Progenitor cell of endocrine pancreas (in vitro differentiated cells): ENCODE measurements around the gene NT5C3B. TPM values are rescaled to one million over a fixed set of nuclear protein-coding genes. Genes with fewer than 3 reads are reported as not detected.

Experiments used
- DNase-seq: peaks from one replicate; pipeline ENCODE4 v3.0.0; 2021; ENCODE audit warnings: low spot score; ENCODE audit not compliant: unreplicated experiment
- H3K27ac Mint-ChIP-seq: 2 replicates; pipeline ENCODE4 v1.8.0; 2021; ENCODE audit warnings: mild to moderate bottlenecking, moderate library complexity, mixed read lengths
- H3K27me3 Mint-ChIP-seq: 2 replicates; pipeline ENCODE4 v1.8.0; 2021; ENCODE audit warnings: mixed read lengths
- H3K36me3 Mint-ChIP-seq: 2 replicates; pipeline ENCODE4 v1.8.0; 2022; ENCODE audit warnings: mixed read lengths; ENCODE audit not compliant: insufficient read depth
- H3K4me1 Mint-ChIP-seq: 2 replicates; pipeline ENCODE4 v1.8.0; 2021; ENCODE audit warnings: low read depth, mixed read lengths
- H3K4me3 Mint-ChIP-seq: 2 replicates; pipeline ENCODE4 v1.8.0; 2021; ENCODE audit warnings: low read depth, mild to moderate bottlenecking, moderate library complexity, mixed read lengths
- H3K9me3 Mint-ChIP-seq: 2 replicates; pipeline ENCODE4 v1.8.0; 2021; ENCODE audit warnings: low read depth, mixed read lengths
- total RNA-seq: library from RNA; stranded (reverse); gene quantifications from 2 replicates; pipeline ENCODE4 v1.2.1, GENCODE V29; 2021
- TF ChIP-seq, protein P1 (sequence below): fragments of 200-600 bp; sonication (generic); IDR thresholded peaks from one replicate; pipeline ENCODE4 v1.5.0; 2021; ENCODE audit warnings: antibody characterized with exemption, mild to moderate bottlenecking; ENCODE audit not compliant: unreplicated experiment

Gene NT5C3B
- total RNA-seq, 1 donor from 2014 or later, result 115 TPM

DNA sequence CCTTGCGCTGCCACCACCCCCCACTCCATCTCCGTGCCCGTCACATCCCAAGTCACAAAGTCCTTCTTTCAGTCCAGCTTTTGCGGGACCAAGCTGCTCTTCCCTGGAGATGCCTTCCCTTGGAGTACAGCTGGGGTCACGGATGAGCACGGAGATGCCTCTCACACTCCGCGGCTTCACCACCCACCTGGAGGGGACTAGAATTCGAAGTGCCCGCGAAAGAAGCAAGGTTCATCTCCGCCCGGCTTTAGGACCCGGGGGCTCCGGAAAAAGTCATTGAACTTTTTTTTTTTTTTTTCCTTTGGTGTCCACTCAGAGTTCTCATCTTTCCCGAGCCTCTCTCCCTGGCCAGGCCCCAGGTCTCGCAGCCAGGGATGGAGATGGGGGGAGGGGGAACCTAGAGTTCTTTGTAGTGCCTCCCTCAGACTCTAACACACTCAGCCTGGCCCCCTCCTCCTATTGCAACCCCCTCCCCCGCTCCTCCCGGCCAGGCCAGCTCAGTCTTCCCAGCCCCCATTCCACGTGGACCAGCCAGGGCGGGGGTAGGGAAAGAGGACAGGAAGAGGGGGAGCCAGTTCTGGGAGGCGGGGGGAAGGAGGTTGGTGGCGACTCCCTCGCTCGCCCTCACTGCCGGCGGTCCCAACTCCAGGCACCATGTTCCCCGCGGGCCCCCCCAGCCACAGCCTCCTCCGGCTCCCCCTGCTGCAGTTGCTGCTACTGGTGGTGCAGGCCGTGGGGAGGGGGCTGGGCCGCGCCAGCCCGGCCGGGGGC lies 23.5 kb downstream of the NT5C3B start, which contains the start of gene FKBP10:
TSS of gene FKBP10 (plus strand) at position 624 of the 771 bp plus-strand sequence. CDS start at position 655, 31 bp downstream.
- Mint-ChIP-seq H3K27ac (peak within 1 kb of the TSS; percentile 95), H3K36me3 (peaks cover 3% of the 10 kb centered on the region), H3K4me3 (peak within 1 kb of the TSS; percentile 91), H3K27me3 (no peaks in the 10 kb centered on the region), H3K9me3 (no peaks in the 10 kb centered on the region), H3K4me1 (peaks cover 19% of the 10 kb centered on the region)
- peak; percentile 67 for DNase-seq
- TF ChIP-seq, protein P1, sequence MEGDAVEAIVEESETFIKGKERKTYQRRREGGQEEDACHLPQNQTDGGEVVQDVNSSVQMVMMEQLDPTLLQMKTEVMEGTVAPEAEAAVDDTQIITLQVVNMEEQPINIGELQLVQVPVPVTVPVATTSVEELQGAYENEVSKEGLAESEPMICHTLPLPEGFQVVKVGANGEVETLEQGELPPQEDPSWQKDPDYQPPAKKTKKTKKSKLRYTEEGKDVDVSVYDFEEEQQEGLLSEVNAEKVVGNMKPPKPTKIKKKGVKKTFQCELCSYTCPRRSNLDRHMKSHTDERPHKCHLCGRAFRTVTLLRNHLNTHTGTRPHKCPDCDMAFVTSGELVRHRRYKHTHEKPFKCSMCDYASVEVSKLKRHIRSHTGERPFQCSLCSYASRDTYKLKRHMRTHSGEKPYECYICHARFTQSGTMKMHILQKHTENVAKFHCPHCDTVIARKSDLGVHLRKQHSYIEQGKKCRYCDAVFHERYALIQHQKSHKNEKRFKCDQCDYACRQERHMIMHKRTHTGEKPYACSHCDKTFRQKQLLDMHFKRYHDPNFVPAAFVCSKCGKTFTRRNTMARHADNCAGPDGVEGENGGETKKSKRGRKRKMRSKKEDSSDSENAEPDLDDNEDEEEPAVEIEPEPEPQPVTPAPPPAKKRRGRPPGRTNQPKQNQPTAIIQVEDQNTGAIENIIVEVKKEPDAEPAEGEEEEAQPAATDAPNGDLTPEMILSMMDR, result peak; percentile 10

DNA sequence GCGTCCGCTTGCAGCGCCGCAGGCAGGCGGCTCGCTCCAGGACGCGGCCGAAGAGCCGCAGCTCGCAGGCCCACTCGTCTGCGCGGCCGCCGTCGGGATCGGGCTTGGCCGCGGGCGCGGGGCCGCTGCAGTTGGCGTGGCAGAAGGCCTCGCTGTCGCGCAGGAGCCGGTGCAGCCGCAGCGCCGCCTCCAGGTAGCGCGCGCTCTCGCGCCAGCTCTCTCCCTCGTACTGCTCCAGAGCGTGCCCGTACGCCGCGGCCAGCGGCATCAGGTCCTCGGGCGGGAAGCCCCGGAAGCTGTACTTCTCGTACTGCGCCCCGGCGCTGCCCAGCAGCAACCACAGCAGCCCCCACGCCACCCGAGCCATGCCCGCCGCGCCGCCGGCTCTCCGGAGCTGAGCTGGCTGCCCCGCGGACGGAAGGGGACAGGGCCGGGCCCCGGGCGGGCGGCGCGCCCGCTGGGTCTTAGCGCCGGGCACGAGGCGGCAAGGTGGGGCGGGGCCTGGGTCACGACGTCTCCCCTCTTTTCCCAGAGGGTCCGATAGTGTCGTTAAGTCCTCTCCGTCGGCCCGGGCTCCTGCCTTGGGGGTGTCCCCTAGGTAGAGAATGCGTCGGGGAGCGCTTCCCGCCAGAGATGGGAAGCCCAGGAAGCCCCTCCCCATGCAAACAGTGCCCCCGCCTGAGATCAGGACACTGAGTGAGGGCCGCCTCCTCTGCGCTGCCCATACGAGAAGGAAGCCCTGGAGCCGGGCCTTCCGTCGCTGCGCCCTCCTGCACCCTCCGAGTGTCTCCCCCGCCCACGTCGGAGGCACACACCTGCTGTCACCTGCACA lies 24.3 kb downstream of the NT5C3B start, which contains the start of gene P3H4:
TSS of gene P3H4 (minus strand) at position 401 of the 832 bp plus-strand sequence. CDS start at position 367, 34 bp downstream.
- TF ChIP-seq, protein P1, result peak; percentile 78
- Mint-ChIP-seq H3K4me3 (peak within 1 kb of the TSS; percentile 91), H3K27me3 (no peaks in the 10 kb centered on the region), H3K4me1 (peaks cover 19% of the 10 kb centered on the region), H3K27ac (peak within 1 kb of the TSS; percentile 95), H3K9me3 (no peaks in the 10 kb centered on the region), H3K36me3 (peaks cover 3% of the 10 kb centered on the region)
- DNase-seq, result peak; percentile 73

DNA sequence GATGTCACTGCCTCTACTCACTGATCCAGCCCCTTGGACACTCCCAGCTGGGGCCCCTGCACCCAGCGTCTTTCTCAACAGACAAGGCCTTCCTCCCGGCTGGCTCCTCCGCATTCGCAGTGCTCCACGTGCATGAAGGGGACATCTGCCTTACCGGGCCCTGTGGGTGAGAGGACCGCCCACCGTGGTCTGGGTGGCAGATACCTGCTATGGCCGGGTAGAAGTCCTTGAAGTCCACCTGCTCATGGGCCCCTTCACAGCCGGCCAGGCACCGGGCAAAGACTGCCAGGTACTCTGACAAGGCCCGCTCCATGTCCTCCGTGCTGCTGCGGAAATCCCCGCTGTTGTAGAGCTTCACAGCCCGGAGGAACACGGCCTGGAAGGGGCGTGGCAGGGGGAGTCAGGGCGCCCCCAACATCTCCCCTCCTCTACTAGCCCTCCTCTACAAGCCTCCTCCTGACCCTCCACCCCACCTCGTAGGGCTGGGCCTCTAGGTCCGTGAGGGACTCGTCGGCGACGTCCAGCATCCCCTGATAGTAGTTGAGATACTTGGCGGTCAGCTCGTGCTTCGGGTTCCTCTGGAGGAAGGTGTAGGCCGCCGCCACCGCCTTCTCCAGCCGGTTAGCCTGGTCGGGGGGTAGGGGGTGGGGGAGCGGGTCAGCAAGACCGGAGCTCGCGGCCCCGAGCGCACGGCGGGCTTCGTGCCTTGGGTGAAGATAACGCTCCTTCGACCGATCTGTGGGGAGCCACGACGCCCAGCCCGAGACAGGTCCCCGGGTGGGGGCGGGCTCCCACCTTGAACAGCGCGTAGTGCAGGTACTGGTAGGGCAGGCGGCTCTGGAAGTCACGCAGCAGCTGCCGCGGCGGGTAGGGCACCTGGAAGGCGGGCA lies 25.1 kb downstream of the NT5C3B start:
- TF ChIP-seq, protein P1, result no peak
- Mint-ChIP-seq H3K36me3 (peaks cover 3% of the 10 kb centered on the region), H3K27me3 (no peaks in the 10 kb centered on the region), H3K4me3 (peak overlapping the region; percentile 72), H3K27ac (no peak overlapping the region), H3K4me1 (peaks cover 19% of the 10 kb centered on the region), H3K9me3 (no peaks in the 10 kb centered on the region)
- no peak for DNase-seq

DNA sequence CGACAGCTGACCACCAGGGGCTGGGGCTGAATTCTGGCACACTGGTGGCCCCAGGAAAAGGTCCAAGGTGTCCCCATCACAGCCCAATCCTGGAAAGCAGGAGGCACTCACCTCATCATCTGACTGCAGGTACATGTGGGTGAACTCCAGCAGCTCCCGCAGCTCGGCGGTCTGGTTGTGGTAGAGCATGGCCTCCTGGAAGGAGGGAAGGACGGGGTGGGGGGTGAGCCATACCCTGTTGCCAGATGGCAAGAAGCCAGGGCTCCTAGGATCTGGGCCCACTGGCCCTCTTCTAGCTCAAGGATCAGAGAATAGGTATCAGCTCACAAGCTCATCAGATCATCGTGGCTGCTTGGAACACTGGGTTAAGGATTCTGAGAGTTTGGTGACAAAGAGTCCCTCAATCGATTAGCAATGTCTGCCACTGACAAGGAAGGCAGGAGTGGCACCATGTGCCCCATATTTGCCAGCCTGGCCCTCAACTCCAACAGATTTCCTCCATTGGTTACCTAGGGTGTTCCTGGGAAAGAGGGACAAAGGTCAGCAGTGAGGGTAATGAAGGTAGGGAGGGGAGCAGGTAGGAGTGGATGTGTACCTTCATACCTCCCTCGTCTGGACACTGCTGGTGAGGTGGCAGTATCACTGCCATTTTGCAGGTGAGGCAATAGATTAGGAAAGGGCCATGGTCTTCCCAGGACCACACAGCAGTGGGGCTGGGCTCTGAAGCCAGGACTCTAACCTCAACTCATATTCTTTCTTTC lies 29.2 kb downstream of the NT5C3B start:
- H3K4me3 Mint-ChIP-seq, result no peak overlapping the region
- H3K27me3 Mint-ChIP-seq, result no peaks in the 10 kb centered on the region
- no peak overlapping the region for H3K27ac Mint-ChIP-seq
- no peaks in the 10 kb centered on the region for H3K9me3 Mint-ChIP-seq
- peaks cover 5% of the 10 kb centered on the region for H3K36me3 Mint-ChIP-seq
- TF ChIP-seq, protein P1, result no peak
- no peak for DNase-seq
- H3K4me1 Mint-ChIP-seq, result peaks cover 10% of the 10 kb centered on the region
